Measurements from ENCODE around the gene KLHDC10.
"Not testable (repeated sequence)": the region's sequence is repeated elsewhere in the genome, so short reads cannot be mapped to it uniquely, and the experiment has no call there.

The KLHDC10 gene

DNA sequence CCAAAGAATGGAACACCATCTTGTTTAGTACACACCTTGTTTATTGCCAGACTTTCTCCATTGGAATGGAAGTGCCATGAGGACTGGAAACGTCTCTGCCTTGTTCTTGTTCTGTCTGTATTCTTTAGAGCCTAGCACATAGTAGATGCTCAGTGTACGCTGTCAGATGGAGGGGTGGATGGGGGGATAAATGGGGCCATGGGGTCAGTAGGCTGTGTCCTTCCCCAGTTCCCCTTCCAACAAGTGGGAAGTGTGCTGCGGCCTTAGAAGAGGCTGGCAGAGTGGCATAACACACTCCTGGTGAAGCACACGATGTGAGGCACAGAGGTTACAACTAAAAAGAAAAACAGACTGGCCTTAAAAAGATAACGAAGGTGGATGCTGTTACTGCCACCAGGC lies 73.0 kb downstream of the KLHDC10 start:
- no peak for DNase-seq

GRCh38 chr7:130143986-130144311 lies 73.6 kb downstream of the KLHDC10 start:
- DNase-seq, result no peak

DNA sequence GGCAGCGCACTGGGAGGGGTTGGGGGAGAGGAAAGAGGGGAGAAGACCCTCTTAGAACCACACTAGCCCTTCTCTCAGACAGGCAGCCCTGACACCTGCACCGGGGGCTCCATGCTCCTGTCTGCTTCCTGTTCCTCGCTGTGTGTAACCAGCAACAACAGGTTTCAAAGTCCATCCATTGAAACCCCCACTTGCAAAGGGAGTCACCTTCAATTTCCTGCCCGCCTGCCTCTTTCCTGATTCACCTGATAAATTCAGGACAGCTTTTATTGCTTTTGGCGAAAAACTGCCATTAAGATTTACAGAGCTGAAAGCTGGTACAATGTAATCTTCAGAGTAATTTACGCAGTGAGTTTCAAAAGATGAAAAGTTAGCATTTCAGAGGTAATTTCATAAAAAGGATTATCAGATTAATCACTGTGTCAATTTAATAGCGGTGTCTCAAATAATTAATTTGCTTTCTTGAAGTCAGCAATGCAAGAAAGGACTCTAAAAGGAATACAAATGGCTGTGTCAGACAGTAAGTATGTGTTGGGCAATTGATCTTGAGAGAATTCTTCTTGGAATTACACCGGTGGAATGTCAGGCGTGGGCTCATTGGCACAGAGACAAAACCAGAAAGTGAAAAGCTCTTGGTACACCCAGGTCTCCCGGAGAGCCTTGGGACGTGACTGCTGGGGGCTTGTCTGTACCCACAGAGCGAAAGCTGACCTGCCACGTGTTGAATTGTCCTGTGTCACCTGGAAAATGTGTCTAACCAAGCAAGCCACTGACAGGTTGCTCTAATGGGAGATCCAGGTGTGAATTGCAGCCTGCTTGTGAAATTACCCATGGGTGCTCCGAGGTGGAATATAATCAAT lies 74.2 kb downstream of the KLHDC10 start:
- DNase-seq, result no peak

GRCh38 chr7:130145424-130146100 lies 75.2 kb downstream of the KLHDC10 start:
- DNase-seq, result no peak

- not testable (repeated sequence) for DNase-seq
Observed at GRCh38 chr7:130146142-130146541, 75.8 kb downstream of the KLHDC10 start.

DNA sequence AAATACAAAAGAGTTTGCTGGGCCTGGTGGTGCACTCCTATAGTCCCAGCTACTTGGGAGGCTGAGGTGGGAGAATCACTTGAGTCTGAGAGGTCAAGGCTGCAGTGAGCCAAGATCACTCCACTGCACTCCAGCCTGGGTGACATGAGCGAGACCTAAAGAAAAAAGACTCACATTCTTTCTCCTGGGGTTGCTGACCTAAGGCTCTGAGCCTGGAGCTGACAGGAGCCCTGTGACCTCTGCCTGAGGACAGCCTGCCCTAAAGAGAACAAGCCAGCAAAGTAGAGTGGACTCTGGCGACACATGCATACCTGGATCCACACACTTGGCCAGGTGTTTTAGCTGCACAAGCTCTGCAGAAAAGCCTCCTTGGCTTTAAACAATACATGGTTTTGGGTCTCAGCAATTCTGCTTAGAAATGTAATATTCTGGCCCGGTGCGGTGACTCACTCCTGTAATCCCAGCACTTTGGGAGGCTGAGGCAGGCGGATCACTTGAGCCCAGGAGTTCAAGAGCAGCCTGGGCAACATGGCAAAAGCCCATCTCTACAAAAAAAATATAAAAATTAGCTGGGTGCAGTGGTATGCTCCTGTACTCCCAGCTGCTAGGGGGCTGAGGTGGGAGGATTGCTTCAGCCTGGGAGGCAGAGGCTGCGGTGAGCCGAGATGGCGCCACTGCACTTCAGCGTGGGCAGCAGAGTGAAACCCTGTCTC lies 76.5 kb downstream of the KLHDC10 start:
- no peak for DNase-seq

DNA sequence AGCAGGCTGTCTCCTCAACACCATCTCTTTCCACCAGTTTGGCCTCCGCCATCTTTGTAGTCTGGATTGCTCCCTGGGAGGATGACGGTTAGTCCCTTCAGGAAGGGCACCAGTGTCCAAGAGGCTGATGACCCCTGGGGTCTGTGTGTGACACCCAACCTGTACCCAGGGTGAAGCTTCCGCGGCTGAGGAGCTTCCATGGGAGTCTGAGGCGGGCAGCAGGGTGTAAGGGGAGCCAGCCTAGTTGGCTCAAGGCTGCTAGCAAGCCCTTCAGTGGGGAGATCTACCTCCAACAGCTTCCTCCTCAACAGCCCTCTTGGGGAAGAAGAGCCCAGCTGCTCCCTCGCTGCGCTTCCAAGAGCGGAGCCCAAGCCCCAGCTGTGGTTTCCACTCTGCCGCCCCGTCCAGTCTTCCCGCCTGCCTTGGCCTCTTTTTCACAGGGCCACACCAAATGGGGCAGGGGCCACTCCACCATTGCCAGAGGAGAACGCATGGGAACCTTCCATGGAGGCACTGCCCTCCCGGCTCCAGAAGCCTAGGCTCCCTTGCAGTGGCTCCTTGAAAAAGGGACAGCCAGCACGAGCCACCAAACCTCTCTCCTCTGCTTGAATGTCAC lies 77.5 kb downstream of the KLHDC10 start:
- no peak for DNase-seq

DNA sequence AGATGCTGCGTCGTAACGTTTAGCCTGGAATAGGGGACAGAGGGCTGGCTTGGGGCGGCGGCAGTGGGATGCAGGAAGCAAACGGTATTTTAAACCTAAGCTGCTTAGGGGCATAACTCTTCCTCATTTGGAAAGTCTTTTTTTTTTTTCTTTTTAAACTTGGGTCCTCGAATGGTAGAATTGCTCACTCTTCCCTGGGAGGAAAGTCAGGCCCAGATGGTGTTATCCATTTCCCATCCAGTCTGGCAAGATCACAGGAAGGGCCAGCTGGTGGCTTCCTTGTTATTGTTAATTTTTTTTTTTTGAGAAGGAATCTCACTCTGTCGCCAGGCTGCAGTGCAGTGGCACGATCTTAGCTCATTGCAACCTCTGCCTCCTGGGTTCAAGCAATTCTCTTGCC lies 78.2 kb downstream of the KLHDC10 start:
- DNase-seq, result no peak

DNA sequence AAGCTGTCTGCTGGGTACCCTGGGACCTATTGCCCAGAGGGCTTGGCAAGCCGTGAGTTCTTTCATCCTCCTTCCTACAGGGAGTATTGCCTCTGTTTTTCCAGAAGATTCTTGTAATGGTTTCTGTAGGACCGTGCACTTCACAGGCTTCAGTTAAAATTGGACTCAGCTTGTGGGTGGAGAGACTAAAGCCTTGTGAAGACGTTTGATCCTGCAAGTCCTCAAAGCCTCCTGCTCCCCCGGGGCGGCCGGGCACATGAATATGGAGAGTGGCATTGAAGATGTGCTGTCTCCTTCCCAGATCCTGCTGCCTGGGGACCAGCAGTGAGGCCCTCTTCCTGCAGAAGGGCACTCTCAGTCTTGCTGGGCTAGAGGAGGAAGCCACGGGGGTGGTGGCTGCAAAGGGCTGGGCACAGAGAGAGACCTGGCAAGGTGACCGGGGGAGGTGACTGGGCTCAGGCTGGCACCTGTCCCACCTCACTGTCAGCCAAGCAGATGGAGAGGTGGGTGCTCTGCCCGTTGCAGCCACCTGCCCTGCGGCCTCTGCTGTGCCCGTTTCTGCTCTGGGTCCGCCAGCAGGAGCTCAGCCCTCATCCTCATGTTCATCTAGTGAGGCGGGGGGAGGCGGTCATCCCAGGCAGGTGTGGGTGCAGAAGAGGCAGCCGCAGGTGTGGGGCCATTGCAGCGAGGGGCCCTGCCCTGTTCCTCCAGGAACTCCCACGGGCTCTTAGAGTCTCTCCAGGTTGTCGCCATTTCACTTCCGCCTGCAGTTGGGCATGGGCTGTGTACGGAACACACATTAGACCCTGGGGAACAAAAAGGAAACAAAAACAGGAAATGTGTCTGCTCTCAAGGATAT lies 79.2 kb downstream of the KLHDC10 start:
- no peak for DNase-seq

DNA sequence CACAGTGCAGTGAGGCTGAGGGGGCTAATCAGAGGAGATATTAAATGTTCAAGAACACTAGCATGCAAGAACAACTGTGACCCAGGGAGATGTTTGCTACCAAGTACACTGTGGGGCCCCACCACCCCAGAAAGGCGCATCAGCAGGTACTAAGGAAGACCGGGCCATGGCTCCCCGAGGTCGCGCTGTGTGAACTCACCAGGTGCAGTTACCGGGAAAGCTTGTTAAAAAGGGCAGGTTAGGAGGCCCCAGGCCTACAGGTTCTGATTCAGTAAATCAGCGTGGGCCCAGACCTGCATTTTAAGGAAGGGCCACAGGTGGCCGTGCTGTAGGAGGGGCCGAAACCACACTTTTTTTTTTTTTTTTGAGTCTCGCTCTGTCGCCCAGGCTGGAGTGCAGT lies 80.3 kb downstream of the KLHDC10 start:
- DNase-seq, result no peak

DNA sequence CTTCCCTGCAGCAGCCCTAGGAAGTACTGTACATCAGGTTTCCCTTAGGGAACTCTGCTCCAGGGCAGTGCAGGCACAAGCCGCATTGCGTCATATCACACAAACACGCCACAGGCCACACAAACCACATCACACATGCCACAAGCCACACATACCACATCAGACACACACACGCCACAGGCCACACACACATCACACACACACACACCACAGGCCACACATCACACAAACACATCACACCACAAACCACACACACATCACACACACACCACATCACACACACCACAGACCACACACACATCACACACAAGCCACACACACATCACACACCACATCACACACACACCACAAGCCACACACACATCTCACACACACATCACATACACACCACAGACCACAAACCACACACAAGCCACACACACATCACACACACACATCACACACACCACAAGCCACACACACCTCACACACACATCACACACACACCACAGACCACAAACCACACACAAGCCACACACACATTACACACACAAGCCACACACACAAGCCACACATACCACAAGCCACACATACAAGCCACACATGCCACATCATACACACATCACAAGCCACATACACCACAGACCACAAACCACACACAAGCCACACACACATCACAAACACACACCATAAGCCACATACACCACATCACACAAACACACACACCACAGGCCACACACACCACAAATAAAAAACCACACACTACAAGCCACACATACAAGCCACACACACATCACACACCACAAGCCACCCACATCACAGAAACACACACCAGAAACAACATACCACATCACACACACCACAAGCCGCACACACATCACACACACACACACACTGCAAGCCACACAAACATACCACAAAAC lies 81.5 kb downstream of the KLHDC10 start:
- DNase-seq, result peak; percentile 70

DNA sequence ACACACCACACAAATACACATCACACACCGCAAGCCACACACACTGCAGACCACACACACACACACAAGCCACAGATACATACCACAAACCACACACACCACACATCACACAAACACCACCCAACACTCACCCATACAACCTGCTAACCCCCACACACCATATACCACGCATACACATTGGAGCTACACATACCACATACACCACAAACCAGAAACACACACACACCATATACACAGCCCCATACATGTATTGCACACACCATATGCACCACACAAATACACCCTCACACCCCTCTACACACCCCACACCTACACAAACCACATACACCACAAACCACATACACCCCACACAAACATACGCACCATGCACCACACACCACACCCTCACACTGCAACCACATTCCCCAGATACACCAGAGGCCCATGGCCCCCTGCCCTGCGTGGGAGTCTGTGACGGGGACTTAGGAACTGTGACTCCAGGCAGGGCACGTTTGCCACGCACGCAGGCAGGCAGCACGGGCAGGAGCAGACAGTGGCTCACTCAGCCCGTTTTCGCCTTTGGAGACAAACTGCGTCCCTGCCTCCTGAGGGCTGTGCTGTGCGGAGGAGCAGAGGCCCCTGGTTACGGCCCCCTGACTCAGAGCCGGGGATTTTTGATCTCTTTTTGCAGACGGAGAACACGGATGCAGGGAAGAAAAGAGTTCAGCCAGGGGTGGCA lies 82.3 kb downstream of the KLHDC10 start:
- DNase-seq, result peak; percentile 18

DNA sequence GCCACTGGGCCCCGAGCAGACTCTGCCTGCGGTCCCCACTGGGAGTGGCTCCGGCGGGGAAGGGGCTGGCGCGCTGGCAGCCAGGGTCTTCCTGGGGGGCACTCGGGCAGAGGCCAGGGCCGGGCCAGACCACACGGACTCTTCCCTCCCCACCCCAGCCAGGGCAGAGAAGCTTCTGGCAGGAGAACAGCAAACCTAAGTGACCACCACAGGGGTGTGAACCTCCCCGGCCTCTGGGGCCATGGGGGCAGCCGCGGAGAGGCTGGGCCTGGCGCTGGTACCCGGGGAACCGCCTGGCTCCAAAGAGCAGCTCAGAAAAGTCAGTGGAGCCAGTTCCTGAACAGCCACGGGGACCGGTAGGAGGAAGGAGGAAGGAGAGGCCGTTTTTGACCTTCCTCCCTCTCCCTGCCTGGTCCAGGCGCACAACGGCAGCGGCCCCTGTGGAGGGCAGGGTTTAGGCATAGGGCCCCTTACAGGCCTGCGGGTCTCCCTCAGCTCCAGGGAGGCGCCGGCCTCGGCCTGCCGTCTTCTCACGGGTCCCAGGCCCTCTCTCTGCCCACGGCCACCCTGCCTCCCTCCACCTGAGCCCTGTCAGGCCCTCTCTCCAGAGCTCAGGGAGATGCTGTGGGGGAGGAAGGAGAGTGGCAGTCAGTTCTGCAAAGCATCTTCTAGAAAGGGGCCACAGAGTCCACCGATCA lies 83.0 kb downstream of the KLHDC10 start:
- no peak for DNase-seq

GRCh38 chr7:130154131-130154500 lies 83.8 kb downstream of the KLHDC10 start:
- no peak for DNase-seq

GRCh38 chr7:130154501-130155317 lies 84.4 kb downstream of the KLHDC10 start:
- DNase-seq, result no peak

DNA sequence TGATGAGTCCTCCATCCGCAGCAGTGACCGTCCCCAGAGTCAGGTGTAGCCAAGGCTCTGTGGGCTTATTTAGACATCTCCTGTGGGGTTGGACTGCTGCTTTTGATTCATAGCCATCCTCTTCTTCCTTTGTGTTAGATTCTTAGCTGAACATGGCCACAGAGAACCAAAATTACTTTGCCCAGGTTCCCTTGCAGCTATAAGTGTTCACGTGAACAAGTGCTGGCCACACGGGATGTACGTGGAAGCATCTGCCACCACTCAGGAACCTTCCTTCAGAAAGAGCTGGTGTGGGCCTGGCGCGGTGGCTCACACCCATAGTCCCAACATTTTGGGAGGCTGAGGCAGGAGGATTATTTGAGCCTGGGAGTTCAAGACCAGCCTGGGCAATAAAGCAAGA lies 85.8 kb downstream of the KLHDC10 start:
- DNase-seq, result no peak

DNA sequence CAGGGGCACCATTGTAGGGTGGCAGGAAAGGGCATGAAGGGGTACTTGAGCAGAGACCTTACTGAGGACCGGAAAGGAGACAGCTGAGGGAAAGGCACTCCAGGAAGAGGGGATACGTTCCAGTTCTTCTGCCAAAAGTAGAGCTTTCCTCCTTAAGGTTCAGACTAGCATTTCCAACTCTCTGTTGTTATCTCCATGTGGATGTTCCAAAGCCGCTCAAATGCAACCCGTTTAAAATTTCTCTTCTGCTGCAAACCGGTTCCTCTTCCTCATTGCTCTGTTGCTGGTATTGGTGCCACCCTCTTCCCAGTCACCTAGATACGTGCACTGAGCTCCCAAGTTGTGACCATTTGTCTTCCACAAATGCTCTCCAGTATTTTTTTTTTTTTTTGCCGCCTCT lies 87.4 kb downstream of the KLHDC10 start:
- no peak for DNase-seq

DNA sequence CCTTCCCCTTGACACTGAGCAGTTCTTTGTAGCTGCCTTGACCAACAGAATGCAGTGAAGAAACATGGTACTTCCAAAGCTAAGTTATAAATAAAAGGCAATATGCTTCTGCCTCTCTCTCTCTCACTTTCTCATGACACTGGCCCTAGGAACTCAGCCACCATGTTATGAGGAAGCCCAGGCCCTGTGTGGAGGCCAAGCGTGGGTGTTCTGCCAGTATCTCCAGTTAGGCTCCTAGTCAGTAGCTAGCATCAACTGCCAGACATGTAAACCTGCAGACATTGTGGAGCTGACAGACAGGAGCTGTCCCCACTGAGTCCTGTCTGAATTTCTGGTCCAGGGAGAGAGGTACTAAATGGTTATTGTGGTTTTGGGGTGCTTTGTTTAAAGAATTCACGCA lies 89.7 kb downstream of the KLHDC10 start:
- no peak for DNase-seq

DNA sequence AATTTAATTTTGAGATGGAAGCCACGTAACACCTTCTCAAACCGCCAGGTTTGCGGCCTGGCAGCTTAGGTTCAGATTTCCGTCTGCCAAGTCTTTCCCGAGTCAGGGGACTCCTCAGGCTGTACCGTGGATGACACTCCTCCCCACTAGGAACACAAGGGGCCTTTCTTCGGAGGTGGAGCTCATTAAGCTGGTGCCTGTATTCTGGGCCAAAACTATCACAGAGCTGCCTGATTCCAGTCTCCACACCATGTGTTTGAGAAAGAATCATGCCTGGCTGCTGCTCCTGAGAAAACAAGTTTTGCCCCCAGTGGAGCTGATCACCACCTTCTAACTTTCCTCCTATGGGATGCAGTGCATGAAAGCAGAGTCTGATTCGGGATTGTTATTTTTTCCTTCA lies 90.1 kb downstream of the KLHDC10 start:
- no peak for DNase-seq
